Islet of Langerhans (tissue), 1 donor: ENCODE results near the gene KLHL29.
"Not testable (repeated sequence)": the region's sequence is repeated elsewhere in the genome, so short reads cannot be mapped to it uniquely, and the experiment has no call there.

ENCODE experiments used
- FAIRE-seq: peaks from one replicate; lab custom pipeline; 2011; peaks lifted over from hg19 to GRCh38; lab: Jason Lieb, UNC

KLHL29 gene

GRCh38 chr2:23373666-23374065, 11.3 kb upstream of the KLHL29 start:
- FAIRE-seq: no peak

GRCh38 chr2:23375448-23375847, 9.5 kb upstream of the KLHL29 start:
- FAIRE-seq: no peak

GRCh38 chr2:23376075-23376474, 8.9 kb upstream of the KLHL29 start:
- no peak for FAIRE-seq

GRCh38 chr2:23376972-23377371, 8.0 kb upstream of the KLHL29 start:
- no peak for FAIRE-seq

- no peak for FAIRE-seq
Measured at GRCh38 chr2:23377771-23378170, 7.2 kb upstream of the KLHL29 start.

- FAIRE-seq: no peak
Measured at GRCh38 chr2:23378496-23378895, 6.5 kb upstream of the KLHL29 start.

- FAIRE-seq: no peak
Measured at GRCh38 chr2:23379220-23379695, 5.7 kb upstream of the KLHL29 start.

- FAIRE-seq: no peak
Measured at GRCh38 chr2:23380562-23381065, 4.4 kb upstream of the KLHL29 start.

GRCh38 chr2:23381084-23381483, 3.9 kb upstream of the KLHL29 start:
- peak; percentile 38 for FAIRE-seq

GRCh38 chr2:23381485-23381884, 3.5 kb upstream of the KLHL29 start:
- peak; percentile 9 for FAIRE-seq

GRCh38 chr2:23383100-23383499, 1.9 kb upstream of the KLHL29 start:
- no peak for FAIRE-seq

- FAIRE-seq: no peak
Measured at GRCh38 chr2:23385351-23385747, 370 bp downstream of the KLHL29 start.

GRCh38 chr2:23385748-23386338, 864 bp downstream of the KLHL29 start:
- FAIRE-seq: no peak

GRCh38 chr2:23386339-23387220, 1.6 kb downstream of the KLHL29 start:
- no peak for FAIRE-seq

GRCh38 chr2:23387221-23387550, 2.2 kb downstream of the KLHL29 start:
- no peak for FAIRE-seq

- FAIRE-seq: no peak
Measured at GRCh38 chr2:23387845-23388244, 2.9 kb downstream of the KLHL29 start.

GRCh38 chr2:23388294-23388693, 3.3 kb downstream of the KLHL29 start:
- FAIRE-seq: no peak

- FAIRE-seq: no peak
Measured at GRCh38 chr2:23388756-23389514, 4.0 kb downstream of the KLHL29 start.

GRCh38 chr2:23390152-23390551, 5.2 kb downstream of the KLHL29 start:
- no peak for FAIRE-seq

GRCh38 chr2:23391237-23391736, 6.3 kb downstream of the KLHL29 start:
- not testable (repeated sequence) for FAIRE-seq

- no peak for FAIRE-seq
Measured at GRCh38 chr2:23393722-23394121, 8.7 kb downstream of the KLHL29 start.

- FAIRE-seq: no peak
Measured at GRCh38 chr2:23394700-23395099, 9.7 kb downstream of the KLHL29 start.

- FAIRE-seq: no peak
Measured at GRCh38 chr2:23397478-23397877, 12.5 kb downstream of the KLHL29 start.
